Hematopoietic multipotent progenitor cell treated with erythropoietin and hydrocortisone succinate and interleukin-3 and kit ligand, for 6 days (in vitro differentiated cells): ENCODE measurements around the gene DGKI.
"Not testable (repeated sequence)": the region's sequence is repeated elsewhere in the genome, so short reads cannot be mapped to it uniquely, and the experiment has no call there.

Source experiments
- DNase-seq: peaks from one replicate; pipeline ENCODE4 v3.0.0-alpha.2; 2015

The DGKI gene

DNA sequence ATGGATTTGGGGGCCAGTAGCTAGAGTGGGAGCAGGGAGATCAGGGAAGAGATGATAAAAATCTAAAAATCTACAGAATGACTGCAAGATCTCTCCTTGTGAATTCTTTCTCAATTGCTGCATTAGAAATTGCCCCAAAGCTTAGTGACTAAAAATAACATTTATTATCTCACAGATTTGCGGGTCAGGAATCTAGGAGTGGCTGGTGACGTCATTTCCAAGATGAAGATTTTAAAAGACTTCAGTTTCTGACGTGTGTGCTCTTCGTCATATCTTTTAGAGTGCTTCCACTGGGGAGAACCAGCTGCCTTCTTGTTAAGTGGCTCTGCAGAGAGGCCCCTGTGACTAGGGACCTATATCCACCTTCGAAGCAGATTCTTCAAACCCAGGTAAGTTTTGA lies 112.6 kb downstream of the DGKI start:
- DNase-seq = no peak

DNA sequence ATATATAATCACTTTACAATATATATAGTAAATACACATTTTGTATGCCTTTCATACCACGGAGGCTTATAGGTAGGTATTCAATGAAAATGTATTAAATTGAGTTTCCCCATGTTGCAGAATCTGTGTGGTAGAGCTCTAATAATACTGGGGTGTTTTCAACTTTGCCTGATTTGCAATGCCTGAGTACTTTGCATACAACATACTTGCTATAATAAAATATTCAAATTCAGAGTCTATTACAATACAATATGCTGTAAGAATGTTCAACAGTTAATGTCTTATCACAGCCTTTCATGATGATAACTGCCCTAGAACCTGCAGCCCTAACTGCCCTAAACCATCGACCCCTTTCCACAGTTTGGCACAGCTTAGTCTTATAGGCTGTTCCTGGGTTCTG lies 114.6 kb downstream of the DGKI start:
- DNase-seq = no peak

DNA sequence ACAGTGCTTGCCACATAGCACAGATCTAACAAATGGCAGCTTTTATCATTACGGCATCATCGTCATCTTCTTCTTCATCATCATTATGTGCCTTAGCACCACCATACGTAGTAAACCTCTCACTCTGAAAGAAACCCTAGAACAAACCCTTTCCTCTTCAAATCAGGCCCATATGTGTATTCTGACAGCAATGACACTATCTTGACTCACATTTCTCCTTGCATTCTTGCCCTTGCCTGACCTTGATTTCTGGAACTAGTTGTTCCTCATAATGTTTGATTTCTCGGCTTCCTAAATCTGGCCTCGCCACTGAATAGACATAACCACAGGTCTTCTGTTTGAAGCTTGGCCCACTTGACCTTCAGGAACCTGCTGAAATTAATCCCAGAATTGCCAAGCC lies 115.3 kb downstream of the DGKI start:
- DNase-seq = no peak

DNA sequence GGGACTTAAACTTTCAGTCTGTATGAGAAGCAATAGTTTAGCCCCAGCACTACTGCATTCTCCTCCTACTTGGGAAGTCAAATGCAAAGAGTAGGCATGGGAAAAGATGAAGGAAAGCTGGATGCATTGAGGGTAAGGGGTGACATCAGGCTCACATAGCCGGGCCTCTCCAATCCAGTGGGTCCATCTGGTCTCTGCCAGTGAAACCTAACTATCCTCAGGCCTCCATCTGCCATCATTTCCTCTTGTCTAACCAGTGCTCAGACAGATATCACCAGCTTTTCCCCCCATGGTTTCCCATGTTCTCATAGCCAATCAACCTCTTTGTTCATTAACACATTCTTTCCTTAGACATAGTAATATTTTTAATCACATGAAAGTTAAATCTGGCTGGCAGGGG lies 118.3 kb downstream of the DGKI start:
- DNase-seq = no peak

DNA sequence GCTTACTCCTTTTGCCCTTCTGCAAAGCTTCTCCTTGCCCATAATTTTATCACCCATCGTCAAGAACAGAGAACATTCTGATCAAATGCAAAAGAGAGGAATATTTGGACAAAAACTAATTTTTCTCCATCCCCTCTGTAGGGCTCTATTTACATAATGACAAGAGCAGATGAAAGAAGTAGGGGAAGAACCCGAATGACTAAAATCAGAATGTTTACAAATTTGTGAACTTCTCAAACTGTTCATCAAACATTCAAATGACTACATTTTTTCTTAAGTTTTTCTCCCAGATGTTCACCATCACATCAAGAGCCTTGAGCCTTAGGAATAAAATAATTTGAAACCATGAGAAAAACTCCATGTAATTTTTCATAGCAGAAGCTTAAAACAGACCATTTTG lies 119.4 kb downstream of the DGKI start:
- no peak for DNase-seq

DNA sequence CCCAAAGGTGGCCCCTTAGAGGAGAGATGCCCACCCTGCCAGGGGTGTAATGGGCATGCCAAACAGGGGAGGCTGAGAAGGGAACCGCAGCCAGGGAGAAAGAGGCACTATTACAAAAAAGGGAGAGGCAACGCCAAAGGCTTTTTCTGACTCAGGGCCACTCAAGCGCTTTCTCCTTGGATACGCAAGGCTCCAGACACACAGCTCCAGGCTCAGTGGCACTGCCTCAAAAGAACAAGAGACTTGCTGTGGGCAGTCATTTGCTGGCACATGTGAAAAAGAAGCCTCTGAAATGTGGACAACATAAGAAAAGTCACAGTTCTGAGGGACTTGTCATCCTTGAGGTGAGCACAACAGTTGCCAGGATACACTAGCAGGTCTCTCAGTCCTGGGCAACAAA lies 128.4 kb downstream of the DGKI start:
- DNase-seq = no peak

DNA sequence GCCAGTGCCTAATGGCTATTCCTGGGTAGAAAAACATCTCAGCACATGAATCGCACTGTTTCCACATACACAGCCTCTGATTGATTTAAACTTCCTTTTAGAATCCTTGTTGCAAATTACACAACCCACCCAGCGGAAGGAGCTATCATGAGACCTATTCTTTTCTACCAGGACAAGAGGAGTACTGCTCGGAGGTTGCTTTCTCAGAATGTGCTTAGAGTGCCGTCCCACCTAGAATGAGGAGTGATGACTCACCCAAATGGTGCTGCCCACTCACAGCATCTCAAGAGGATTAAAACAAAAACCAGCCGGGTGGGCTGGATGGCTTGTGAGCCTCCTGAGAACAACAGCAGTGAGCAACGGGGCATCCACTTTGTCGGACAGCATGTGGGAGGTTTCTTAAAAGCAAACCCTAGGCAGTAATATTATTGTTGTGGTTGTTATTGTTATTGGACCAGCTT lies 128.9 kb downstream of the DGKI start:
- DNase-seq = no peak

DNA sequence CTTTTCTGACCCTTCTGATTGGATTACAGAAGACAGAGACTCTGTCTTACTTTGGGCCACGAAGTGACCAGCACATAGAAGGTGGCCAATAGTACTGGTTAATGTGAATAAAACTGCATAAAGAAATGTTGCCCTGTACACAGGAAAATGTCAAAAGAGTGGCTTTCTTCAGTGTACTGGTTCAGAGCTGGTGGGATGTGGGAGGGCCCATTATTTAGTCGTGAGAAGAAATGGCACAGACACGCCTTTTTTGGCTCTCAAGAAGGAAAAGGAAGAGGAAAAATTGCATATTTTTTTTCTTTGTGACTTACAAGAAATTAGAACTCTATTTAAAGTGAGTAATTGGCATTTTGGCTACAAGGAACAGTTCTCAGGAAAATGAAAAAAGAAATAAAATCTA lies 129.7 kb downstream of the DGKI start:
- no peak for DNase-seq

DNA sequence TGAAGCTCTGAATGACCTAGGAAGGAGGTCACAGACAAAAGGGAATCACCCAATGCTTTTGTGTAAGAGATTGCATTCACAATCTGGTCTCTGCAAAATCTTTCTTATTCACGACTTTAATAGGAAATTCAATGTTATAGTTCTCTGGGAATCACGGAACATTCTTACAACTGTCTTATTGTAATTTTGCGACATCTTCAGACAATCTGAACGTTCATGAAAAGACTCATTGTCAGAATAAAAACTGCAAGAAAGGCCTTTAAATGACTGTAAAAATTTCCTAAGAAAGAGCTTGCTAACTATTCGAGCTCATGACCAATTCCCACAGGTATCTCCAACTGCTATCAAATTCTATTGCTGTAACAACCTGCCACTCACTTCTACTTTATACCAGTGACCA lies 130.7 kb downstream of the DGKI start:
- DNase-seq = no peak

DNA sequence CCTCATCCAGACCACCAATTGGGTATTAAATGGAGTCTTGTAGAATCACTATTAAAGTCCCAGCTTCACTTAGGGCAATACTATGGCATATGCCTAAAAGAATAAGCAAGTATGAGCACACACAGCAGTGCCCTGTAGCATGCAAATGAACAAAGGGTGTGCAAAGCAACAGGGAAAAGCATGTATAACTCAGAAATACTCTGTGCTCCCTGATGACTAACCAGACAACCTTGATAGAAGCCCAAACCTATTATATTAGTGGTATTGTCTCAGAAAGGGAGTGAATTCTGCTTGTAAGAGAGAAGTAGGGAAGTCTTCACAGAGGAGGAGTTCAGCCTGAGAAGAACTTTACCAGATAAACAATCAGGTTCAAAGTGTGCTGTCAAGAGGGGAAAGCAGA lies 131.2 kb downstream of the DGKI start:
- DNase-seq = no peak

DNA sequence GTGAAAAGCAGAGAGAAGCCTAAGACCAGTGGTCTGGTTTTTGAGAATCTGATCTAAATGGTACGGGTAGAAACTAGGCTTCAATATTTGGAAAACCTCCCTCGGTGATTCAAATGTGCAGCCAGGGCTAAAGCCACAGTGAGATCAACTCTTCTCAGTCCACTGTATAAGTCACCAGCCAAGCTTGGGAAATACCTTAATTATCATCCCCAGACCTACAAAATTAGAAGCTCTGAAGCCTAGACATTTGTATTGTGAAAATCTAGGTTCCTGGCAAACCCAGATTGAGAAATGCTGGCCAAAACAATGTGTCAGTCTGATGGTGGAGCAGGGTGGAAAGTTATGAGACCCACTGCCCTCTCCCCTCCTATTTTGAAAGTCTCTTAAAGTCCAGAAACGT lies 131.7 kb downstream of the DGKI start:
- no peak for DNase-seq

DNA sequence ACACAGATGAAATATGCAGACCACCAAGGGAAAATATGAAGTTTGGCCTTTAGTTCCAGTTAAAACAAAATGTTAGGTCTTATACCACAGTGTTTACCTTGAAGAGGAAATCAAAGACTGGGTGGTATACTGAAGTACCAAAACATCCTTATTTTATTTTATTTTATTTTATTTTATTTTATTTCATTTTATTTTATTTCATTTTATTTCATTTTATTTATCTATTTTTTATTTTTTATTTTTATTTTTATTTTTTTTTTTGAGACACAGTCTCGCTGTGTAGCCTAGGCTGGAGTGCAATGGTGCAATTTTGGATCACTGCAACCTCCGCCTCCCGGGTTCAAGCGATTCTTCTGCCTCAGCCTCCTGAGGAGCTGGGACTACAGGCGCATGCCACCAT lies 140.4 kb downstream of the DGKI start:
- DNase-seq = not testable (repeated sequence)

DNA sequence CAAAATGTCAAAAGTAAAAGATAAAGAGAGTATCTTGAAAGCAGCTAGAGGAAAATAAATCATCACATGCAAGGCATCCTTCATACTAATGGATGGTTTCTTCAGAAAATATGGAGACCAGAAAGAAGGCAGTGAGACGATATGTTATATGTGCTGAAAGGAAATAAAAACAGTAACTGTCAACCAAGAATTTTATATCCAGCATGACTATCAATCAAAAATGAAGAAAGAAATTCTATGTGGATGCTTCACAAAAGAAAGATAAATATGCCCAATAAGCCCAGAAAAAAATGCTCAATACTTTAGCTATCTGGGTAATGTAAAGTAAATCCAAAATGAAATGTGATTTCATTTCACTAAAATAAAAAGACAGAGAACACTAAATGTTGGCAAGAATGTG lies 142.1 kb downstream of the DGKI start:
- DNase-seq = no peak

DNA sequence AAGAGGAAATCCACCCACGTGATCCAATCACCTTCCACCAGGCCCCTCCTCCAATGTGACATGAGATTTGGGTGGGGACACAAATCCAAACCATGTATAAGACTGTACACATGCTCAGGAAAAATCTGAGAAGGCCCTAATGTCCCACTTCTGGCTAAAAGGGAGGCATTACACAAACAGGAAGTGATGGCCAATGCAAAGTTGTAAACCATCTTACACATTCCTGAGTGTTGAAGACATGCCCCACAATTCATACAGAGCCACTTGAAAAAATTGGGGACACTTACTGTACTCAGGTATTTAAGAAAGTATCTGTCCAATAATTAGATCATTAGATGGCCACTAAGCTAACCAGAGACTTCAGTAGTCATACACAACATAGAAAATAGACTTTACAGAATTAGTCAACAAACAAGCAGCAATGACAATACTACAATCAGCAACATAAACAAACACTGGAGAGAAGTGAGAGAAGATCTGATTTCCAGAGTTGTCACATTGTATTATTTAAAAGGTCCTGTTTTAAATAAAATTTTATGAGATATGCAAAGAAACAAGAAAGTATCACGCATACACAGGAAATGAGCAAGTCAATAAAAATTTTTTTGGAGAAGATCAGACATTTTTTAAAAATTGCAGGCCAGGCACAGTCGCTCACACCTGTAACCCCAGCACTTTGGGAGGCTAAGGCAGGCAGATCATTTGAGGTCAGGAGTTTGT lies 143.3 kb downstream of the DGKI start:
- DNase-seq = no peak

DNA sequence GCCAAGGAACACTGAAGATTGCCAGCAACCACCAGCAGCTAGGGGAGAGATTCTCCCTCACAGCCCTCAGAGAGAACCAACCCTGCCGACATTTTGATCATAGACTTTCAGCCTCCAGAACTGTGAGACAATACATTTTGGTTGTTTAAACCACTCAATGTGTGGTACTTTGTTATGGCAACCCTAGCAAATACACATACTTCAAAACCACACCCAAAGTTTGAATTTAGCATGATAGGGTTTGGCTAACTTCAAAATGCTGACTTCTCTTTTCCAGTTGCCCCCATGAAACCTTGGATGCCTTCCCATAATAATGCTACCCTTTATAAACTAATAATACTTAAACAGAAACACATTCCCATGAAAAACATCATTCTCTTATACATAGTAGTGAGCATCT lies 149.8 kb downstream of the DGKI start:
- no peak for DNase-seq

DNA sequence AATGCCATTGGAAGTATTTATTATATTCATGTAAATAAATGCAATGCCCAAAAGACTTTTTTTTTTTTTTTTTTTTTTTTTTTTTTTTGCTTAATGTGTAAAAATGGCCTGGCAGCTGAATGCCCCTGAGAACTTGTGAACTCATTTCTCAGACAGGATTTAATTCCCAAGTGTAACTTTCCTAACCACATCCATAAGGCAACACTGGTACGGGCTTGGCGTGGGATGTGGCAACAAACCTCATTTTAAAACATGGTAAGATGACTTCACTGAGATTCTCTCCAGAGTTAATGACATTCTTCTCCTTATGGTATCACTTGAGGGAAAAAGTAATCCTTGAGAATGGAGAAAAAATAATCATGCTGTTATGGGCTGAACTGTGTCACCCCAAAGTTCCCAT lies 150.4 kb downstream of the DGKI start:
- DNase-seq = no peak

DNA sequence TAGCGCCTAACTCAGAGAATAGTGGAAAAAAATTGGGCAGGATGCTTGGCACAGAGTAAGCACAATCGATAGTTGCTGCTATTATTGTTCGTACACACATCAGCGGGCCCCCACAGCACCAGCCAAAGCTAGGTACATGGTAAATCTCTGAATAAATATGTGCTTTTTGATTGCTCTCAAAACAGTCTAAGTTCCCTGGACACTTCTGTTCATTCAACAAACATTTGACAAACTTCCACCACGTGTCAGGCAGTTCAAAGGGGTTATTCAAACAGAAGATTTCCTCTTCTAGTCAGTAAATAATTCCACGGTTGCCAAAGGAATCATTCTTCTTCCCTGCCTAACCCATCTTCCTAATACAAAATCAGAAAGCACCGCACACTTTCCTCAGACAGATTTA lies 150.8 kb downstream of the DGKI start:
- no peak for DNase-seq

DNA sequence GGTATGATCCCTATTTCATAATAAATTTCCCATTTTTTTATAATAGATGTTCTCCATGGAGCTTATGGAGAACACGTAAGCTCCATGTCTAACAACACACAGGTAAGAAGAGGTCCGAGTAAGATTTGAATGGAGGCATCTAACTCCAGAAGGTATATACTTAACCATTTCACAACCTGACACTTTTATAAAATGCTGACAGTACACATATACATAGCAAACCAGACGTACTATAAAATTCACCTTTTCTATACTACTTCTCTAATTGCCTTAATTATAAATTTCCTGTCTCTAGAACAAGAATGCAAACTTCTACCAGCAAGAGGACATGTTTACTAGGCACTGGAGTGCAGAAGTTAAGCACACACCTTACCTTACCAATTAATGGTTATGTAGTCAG lies 151.3 kb downstream of the DGKI start:
- no peak for DNase-seq

DNA sequence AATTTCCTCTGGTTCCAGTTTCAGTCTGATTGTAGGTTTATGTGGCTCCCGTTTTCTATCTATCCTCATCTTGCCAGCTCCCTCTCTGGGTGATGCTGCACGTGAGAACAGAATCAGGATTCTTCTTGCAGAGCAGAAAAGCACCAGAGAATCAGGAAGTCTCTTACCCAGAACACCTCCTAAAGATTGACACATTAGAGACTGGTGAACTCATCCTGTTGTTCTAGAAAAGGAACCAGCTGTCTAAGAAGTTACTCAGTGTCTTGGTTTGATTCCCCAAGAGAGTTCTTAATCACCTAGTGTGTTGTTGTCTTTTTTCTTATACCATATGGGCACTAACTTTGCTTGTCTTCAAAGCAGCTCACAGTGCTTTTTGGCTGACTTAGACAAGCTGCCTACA lies 152.4 kb downstream of the DGKI start:
- no peak for DNase-seq

DNA sequence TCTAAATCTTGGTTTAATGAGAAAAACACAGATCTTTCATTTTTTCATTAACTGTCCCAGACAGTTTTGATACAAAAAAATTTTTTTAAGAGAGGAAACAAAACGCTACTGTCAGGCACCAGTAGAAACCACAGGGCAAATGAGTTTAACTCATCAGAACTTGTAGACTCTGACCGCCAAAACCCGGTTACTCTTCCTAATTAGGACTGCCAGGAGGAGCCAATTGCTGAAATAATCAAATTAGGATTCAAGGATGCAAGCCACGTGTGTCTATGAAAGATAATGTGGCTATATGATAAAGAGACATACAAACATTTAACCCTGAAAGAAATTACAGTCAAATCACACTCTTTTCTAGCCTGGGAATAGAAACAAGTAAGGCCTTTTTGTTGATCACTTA lies 154.4 kb downstream of the DGKI start:
- no peak for DNase-seq

DNA sequence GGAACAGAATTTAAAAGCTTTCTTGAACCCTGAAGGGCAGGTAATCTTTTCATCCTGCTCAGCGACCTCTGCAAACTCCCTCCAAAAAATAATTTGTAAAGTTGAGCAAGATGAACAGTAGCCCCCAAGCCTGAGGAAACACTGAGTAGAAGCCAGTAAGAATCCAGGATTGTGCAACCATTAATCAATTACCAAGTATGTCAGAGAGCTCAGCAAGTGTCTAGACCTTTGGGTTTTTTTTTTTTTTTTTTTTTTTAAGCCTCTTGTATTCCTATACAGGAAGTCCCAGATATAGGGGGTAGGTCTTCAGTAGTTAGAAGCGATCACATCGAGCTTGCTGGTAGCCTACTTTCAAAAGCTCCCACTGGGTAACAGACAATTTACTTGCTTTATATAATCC lies 155.2 kb downstream of the DGKI start:
- DNase-seq = no peak

DNA sequence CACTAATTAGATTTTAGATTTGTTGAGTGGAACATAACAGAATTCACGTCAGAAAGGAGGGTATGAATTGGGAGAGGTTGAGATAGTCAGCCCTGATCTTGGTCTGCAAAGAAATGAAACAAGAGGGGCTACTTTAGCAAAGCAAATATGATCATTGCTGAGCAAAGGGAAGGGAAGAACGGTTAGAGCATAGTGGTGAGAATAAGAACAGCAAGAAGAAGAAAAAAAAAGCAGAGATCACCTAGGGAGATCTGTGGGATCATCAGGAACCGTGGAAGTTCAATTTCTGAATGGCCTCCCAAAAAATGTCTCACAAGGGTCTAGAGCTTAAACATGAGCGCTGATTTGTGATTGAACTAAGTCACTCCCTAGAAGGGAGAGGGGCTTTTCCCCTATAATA lies 156.1 kb downstream of the DGKI start:
- no peak for DNase-seq

DNA sequence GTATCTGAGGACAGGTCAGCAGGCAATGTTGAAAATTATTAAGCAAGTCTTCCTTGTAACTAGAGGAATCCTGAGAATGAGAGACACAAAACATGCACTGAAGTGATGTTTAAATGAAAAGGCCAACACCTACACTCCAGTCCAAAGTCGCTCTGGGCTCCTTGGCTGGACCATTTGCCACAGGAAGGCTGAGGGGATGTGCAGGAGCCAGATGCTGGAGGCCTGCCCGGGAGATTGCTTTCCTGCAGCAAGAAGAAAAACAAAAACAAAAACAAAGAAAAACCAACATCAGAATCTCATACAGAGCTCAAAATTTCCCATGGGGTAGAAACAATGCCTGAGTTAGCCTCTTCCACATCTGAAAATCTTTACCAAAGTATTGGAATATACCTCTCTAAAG lies 157.0 kb downstream of the DGKI start:
- DNase-seq = no peak

DNA sequence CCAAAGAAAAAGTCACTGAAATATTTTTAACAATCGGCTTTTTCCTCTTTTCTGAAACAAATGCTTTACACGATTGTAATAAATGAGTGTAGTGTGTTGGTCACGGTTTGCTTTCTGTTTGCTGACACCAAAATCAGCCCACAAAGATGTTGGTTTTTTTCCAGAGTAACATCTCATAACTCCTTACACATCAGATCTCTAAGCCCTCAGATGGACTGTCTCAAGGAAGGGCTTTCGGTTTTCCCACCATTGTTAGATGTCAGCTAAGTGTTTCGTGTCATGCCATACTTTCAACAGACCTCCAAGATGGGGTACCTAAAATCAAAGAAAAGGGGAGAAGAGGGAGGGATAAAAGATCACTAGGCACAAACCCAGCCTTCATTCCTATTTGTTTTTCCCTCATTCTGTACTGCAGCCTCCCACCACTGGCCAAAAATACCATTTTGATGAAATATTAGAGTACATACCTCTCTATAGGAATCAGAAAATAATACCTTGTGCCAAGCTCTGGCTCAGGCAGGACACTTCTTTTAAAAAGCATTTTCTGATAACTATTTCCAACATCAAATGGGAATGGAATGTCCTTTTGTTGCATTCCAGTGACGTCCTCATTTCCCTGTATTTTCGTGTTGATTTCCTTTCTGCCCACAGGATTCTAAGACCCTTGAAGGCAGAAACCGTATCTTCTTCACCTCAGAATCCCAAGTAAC lies 159.1 kb downstream of the DGKI start:
- DNase-seq = no peak
